GM13977 (cell line): ENCODE results near the gene LTBR.
"Not testable (repeated sequence)": the region's sequence is repeated elsewhere in the genome, so short reads cannot be mapped to it uniquely, and the experiment has no call there.

Experiments used
- DNase-seq: peaks from one replicate; pipeline ENCODE4 v3.0.0; 2012; ENCODE audit warnings: low spot score
- CTCF ChIP-seq: IDR thresholded peaks from 2 replicates; pipeline ENCODE4 v1.5.1; 2012; ENCODE audit warnings: mild to moderate bottlenecking, control low read depth; ENCODE audit not compliant: insufficient read depth; ENCODE audit errors: extremely low read depth, missing control alignments
- in situ Hi-C: fragments of 300-500 bp; cut with MboI; formaldehyde crosslinking; loops from one replicate; pipeline ENCODE4 v1.12.0; 2022; ENCODE audit warnings: low sequenced_read_pairs, low pct_unique_long_range_greater_than_20kb, mixed read lengths, inconsistent platforms; ENCODE audit not compliant: unreplicated experiment

Gene LTBR

GRCh38 chr12:6425590-6426531, 41.9 kb downstream of the LTBR start:
- in situ Hi-C loops = loop anchor here (10.0 kb wide), 1 partner anchor 109 kb away; the partner anchor contains the start of gene GAPDH
- TF ChIP-seq CTCF = no peak
- no peak for DNase-seq

DNA sequence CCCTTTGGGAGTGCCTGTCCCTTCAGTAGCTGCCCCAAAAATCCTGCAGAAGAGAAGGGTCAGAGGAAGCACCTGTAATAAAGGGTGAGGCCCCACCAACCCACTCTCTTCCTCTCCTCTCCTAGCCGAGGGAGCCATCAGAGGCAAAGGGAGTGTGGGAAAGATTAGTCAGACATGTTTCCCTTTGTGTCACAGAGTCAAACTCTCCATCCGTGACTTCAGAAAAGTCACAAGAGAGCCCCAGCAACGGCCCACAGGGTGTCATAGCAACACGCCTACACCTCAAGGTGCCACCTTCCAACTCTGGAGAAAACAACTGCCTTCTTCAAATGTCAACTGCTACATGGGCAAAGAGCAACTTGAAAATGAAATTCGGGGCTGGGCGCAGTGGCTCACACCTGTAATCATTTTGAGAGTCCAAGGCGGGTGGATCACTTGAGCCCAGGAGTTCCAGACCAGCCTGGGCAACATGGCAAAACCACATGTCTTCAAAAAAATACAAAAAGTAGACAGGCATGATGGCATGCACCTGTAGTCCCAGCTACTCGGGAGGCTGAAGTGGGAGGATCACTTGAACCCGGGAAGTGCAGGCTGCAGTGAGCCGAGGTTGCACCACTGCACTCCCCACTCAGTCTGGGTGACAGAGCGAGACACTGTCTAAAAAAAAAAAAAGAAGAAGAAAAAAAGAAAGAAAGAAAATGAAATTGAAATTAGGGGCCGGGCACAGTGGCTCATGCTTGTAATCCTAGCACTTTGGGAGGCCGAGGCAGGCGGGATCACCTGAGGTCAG, 43.1 kb downstream of the LTBR start:
- no peak for TF ChIP-seq CTCF
- in situ Hi-C loops = loop anchor here (10.0 kb wide), 1 partner anchor 108 kb away; the partner anchor contains the start of gene GAPDH
- peak; percentile 74 for DNase-seq

GRCh38 chr12:6427796-6428195, 43.8 kb downstream of the LTBR start:
- DNase-seq = not testable (repeated sequence)
- in situ Hi-C loops = loop anchor here (10.0 kb wide), 1 partner anchor 107 kb away; the partner anchor contains the start of gene GAPDH

GRCh38 chr12:6428326-6428725, 44.4 kb downstream of the LTBR start:
- TF ChIP-seq CTCF = no peak
- DNase-seq = no peak
- in situ Hi-C loops = loop anchor here (10.0 kb wide), 1 partner anchor 106 kb away; the partner anchor contains the start of gene GAPDH

DNA sequence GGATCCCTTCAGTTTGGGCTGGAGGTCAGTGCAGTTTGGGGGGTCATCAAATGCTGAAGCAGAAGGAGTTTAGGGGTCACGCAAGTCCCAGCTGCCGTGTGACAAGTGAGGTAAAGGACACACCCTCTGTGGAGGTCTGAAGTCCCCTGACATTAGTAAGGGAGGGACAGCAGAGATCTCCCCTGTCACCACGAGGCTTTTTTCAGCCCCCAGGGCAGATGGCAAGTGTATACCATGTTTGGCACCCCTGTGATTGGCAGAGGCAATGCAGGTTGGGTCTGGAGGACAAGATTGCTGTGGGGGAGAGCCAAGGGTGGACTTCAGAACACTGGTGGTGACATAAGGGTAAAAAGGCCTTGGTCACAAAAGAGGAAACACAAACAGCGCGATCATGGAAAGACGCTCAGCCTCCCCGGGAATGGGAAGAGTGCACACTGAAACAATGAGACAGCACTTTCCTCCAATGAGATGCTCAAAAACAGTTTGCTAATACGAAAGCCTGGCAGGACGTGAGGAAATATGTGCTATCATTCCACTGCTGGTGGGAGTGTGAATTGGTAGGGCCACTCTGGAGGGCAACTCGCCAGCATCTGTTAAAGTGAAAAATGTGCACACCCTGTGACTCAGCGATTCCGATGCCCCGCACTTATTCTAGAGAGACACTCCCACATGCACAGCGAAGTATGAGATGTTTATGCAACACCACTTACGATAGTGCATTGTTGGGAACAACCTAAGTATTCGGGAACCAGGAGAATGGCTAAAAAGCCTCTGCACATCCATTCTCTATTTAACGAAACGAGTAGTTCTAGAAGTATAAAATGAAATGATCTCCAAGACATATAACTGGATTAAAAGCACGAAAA, 46.4 kb downstream of the LTBR start:
- no peak for TF ChIP-seq CTCF
- DNase-seq = no peak
- in situ Hi-C loops = no loop called here

- in situ Hi-C loops = no loop called here
- no peak for TF ChIP-seq CTCF
- DNase-seq = no peak
These were observed 49.0 kb downstream of the LTBR start for GRCh38 chr12:6432991-6433390.
